ENCODE results near the gene EDRF1.

Gene EDRF1

GRCh38 chr10:125774581-125775191, 55.2 kb downstream of the EDRF1 start:
- Histone ChIP-seq H3K27me3 (ENCODE audit: control insufficient read depth in 1 of 2, insufficient read depth in 2 of 2, low read length in 2 of 2) (no peaks in the 10 kb centered on the region), H3K9ac (ENCODE audit: low read depth in 1 of 2, low read length in 2 of 2) (no peak overlapping the region), H3K36me3 (ENCODE audit: control insufficient read depth in 1 of 2, insufficient read depth in 2 of 2, low read length in 2 of 2) (no peaks in the 10 kb centered on the region), H3K4me3 (ENCODE audit: low read depth in 1 of 2, low read length in 2 of 2) (no peak overlapping the region), H3K27ac (ENCODE audit: low read depth, low read length) (no peak overlapping the region), H3K9me3 (ENCODE audit: control insufficient read depth in 1 of 2, low read length in 2 of 2) (no peaks in the 10 kb centered on the region), H3K4me1 (ENCODE audit: control insufficient read depth in 1 of 2, insufficient read depth in 2 of 2, low read length in 2 of 2) (no peaks in the 10 kb centered on the region)

- no peak within 1 kb of the TSS for H3K9ac ChIP-seq (ENCODE audit: low read depth in 1 of 2, low read length in 2 of 2)
- H3K4me1 ChIP-seq (ENCODE audit: control insufficient read depth in 1 of 2, insufficient read depth in 2 of 2, low read length in 2 of 2) = no peaks in the 10 kb centered on the region
- no peaks in the 10 kb centered on the region for H3K27me3 ChIP-seq (ENCODE audit: control insufficient read depth in 1 of 2, insufficient read depth in 2 of 2, low read length in 2 of 2)
- H3K27ac ChIP-seq (ENCODE audit: low read depth, low read length) = no peak within 1 kb of the TSS
- H3K4me3 ChIP-seq (ENCODE audit: low read depth in 1 of 2, low read length in 2 of 2) = no peak within 1 kb of the TSS
- no peaks in the 10 kb centered on the region for H3K36me3 ChIP-seq (ENCODE audit: control insufficient read depth in 1 of 2, insufficient read depth in 2 of 2, low read length in 2 of 2)
- H3K9me3 ChIP-seq (ENCODE audit: control insufficient read depth in 1 of 2, low read length in 2 of 2) = no peaks in the 10 kb centered on the region
Measured at GRCh38 chr10:125775491-125776106, 56.1 kb downstream of the EDRF1 start, which contains the start of gene MMP21. TSS of gene MMP21 (minus strand) at chr10:125775821. CDS start at chr10:125775821, 0 bp downstream.

GRCh38 chr10:125777806-125778205, 58.3 kb downstream of the EDRF1 start:
- Histone ChIP-seq H3K27me3 (ENCODE audit: control insufficient read depth in 1 of 2, insufficient read depth in 2 of 2, low read length in 2 of 2) (no peaks in the 10 kb centered on the region), H3K4me3 (ENCODE audit: low read depth in 1 of 2, low read length in 2 of 2) (no peak overlapping the region), H3K9ac (ENCODE audit: low read depth in 1 of 2, low read length in 2 of 2) (no peak overlapping the region), H3K27ac (ENCODE audit: low read depth, low read length) (no peak overlapping the region), H3K4me1 (ENCODE audit: control insufficient read depth in 1 of 2, insufficient read depth in 2 of 2, low read length in 2 of 2) (no peaks in the 10 kb centered on the region), H3K9me3 (ENCODE audit: control insufficient read depth in 1 of 2, low read length in 2 of 2) (no peaks in the 10 kb centered on the region), H3K36me3 (ENCODE audit: control insufficient read depth in 1 of 2, insufficient read depth in 2 of 2, low read length in 2 of 2) (no peaks in the 10 kb centered on the region)

- Histone ChIP-seq H3K27me3 (ENCODE audit: control insufficient read depth in 1 of 2, insufficient read depth in 2 of 2, low read length in 2 of 2) (no peaks in the 10 kb centered on the region), H3K4me1 (ENCODE audit: control insufficient read depth in 1 of 2, insufficient read depth in 2 of 2, low read length in 2 of 2) (no peaks in the 10 kb centered on the region), H3K36me3 (ENCODE audit: control insufficient read depth in 1 of 2, insufficient read depth in 2 of 2, low read length in 2 of 2) (no peaks in the 10 kb centered on the region), H3K9ac (ENCODE audit: low read depth in 1 of 2, low read length in 2 of 2) (no peak overlapping the region), H3K9me3 (ENCODE audit: control insufficient read depth in 1 of 2, low read length in 2 of 2) (no peaks in the 10 kb centered on the region), H3K4me3 (ENCODE audit: low read depth in 1 of 2, low read length in 2 of 2) (no peak overlapping the region), H3K27ac (ENCODE audit: low read depth, low read length) (no peak overlapping the region)
Measured at GRCh38 chr10:125778556-125778955, 59.0 kb downstream of the EDRF1 start.

GRCh38 chr10:125779403-125780327, 60.2 kb downstream of the EDRF1 start:
- H3K36me3 ChIP-seq (ENCODE audit: control insufficient read depth in 1 of 2, insufficient read depth in 2 of 2, low read length in 2 of 2) = no peaks in the 10 kb centered on the region
- H3K4me3 ChIP-seq (ENCODE audit: low read depth in 1 of 2, low read length in 2 of 2) = no peak overlapping the region
- H3K4me1 ChIP-seq (ENCODE audit: control insufficient read depth in 1 of 2, insufficient read depth in 2 of 2, low read length in 2 of 2) = no peaks in the 10 kb centered on the region
- no peak overlapping the region for H3K27ac ChIP-seq (ENCODE audit: low read depth, low read length)
- no peak overlapping the region for H3K9ac ChIP-seq (ENCODE audit: low read depth in 1 of 2, low read length in 2 of 2)
- H3K9me3 ChIP-seq (ENCODE audit: control insufficient read depth in 1 of 2, low read length in 2 of 2) = no peaks in the 10 kb centered on the region
- no peaks in the 10 kb centered on the region for H3K27me3 ChIP-seq (ENCODE audit: control insufficient read depth in 1 of 2, insufficient read depth in 2 of 2, low read length in 2 of 2)

GRCh38 chr10:125781374-125781773, 61.9 kb downstream of the EDRF1 start:
- Histone ChIP-seq H3K9ac (ENCODE audit: low read depth in 1 of 2, low read length in 2 of 2) (no peak overlapping the region), H3K4me3 (ENCODE audit: low read depth in 1 of 2, low read length in 2 of 2) (no peak overlapping the region), H3K27ac (ENCODE audit: low read depth, low read length) (no peak overlapping the region), H3K27me3 (ENCODE audit: control insufficient read depth in 1 of 2, insufficient read depth in 2 of 2, low read length in 2 of 2) (no peaks in the 10 kb centered on the region), H3K36me3 (ENCODE audit: control insufficient read depth in 1 of 2, insufficient read depth in 2 of 2, low read length in 2 of 2) (no peaks in the 10 kb centered on the region), H3K9me3 (ENCODE audit: control insufficient read depth in 1 of 2, low read length in 2 of 2) (no peaks in the 10 kb centered on the region), H3K4me1 (ENCODE audit: control insufficient read depth in 1 of 2, insufficient read depth in 2 of 2, low read length in 2 of 2) (no peaks in the 10 kb centered on the region)

GRCh38 chr10:125782054-125782453, 62.5 kb downstream of the EDRF1 start:
- Histone ChIP-seq H3K9ac (ENCODE audit: low read depth in 1 of 2, low read length in 2 of 2) (no peak overlapping the region), H3K27ac (ENCODE audit: low read depth, low read length) (no peak overlapping the region), H3K4me3 (ENCODE audit: low read depth in 1 of 2, low read length in 2 of 2) (no peak overlapping the region), H3K9me3 (ENCODE audit: control insufficient read depth in 1 of 2, low read length in 2 of 2) (no peaks in the 10 kb centered on the region), H3K27me3 (ENCODE audit: control insufficient read depth in 1 of 2, insufficient read depth in 2 of 2, low read length in 2 of 2) (no peaks in the 10 kb centered on the region), H3K36me3 (ENCODE audit: control insufficient read depth in 1 of 2, insufficient read depth in 2 of 2, low read length in 2 of 2) (no peaks in the 10 kb centered on the region), H3K4me1 (ENCODE audit: control insufficient read depth in 1 of 2, insufficient read depth in 2 of 2, low read length in 2 of 2) (no peaks in the 10 kb centered on the region)

GRCh38 chr10:125782616-125783015, 63.1 kb downstream of the EDRF1 start:
- H3K27ac ChIP-seq (ENCODE audit: low read depth, low read length) = no peak overlapping the region

GRCh38 chr10:125783408-125783807, 63.9 kb downstream of the EDRF1 start:
- Histone ChIP-seq H3K9me3 (ENCODE audit: control insufficient read depth in 1 of 2, low read length in 2 of 2) (no peaks in the 10 kb centered on the region), H3K9ac (ENCODE audit: low read depth in 1 of 2, low read length in 2 of 2) (no peak overlapping the region), H3K27ac (ENCODE audit: low read depth, low read length) (no peak overlapping the region), H3K4me3 (ENCODE audit: low read depth in 1 of 2, low read length in 2 of 2) (no peak overlapping the region), H3K36me3 (ENCODE audit: control insufficient read depth in 1 of 2, insufficient read depth in 2 of 2, low read length in 2 of 2) (peaks cover 2 to 3% of the 10 kb centered on the region in 2 donors), H3K4me1 (ENCODE audit: control insufficient read depth in 1 of 2, insufficient read depth in 2 of 2, low read length in 2 of 2) (no peaks in the 10 kb centered on the region), H3K27me3 (ENCODE audit: control insufficient read depth in 1 of 2, insufficient read depth in 2 of 2, low read length in 2 of 2) (no peaks in the 10 kb centered on the region)

More at GRCh38 chr10:125782616-125783015, 63.1 kb downstream of the EDRF1 start:
- Histone ChIP-seq H3K36me3 (ENCODE audit: control insufficient read depth in 1 of 2, insufficient read depth in 2 of 2, low read length in 2 of 2) (no peaks in the 10 kb centered on the region), H3K27me3 (ENCODE audit: control insufficient read depth in 1 of 2, insufficient read depth in 2 of 2, low read length in 2 of 2) (no peaks in the 10 kb centered on the region), H3K4me3 (ENCODE audit: low read depth in 1 of 2, low read length in 2 of 2) (no peak overlapping the region), H3K9ac (ENCODE audit: low read depth in 1 of 2, low read length in 2 of 2) (no peak overlapping the region), H3K4me1 (ENCODE audit: control insufficient read depth in 1 of 2, insufficient read depth in 2 of 2, low read length in 2 of 2) (no peaks in the 10 kb centered on the region), H3K9me3 (ENCODE audit: control insufficient read depth in 1 of 2, low read length in 2 of 2) (no peaks in the 10 kb centered on the region)

- Histone ChIP-seq H3K4me1 (ENCODE audit: control insufficient read depth in 1 of 2, insufficient read depth in 2 of 2, low read length in 2 of 2) (no peaks in the 10 kb centered on the region), H3K27me3 (ENCODE audit: control insufficient read depth in 1 of 2, insufficient read depth in 2 of 2, low read length in 2 of 2) (no peaks in the 10 kb centered on the region), H3K4me3 (ENCODE audit: low read depth in 1 of 2, low read length in 2 of 2) (no peak overlapping the region)
Measured at GRCh38 chr10:125783957-125784356, 64.4 kb downstream of the EDRF1 start.

More at GRCh38 chr10:125783957-125784356, 64.4 kb downstream of the EDRF1 start:
- Histone ChIP-seq H3K36me3 (ENCODE audit: control insufficient read depth in 1 of 2, insufficient read depth in 2 of 2, low read length in 2 of 2) (peaks cover 8% of the 10 kb centered on the region in 2 donors), H3K9ac (ENCODE audit: low read depth in 1 of 2, low read length in 2 of 2) (no peak overlapping the region), H3K9me3 (ENCODE audit: control insufficient read depth in 1 of 2, low read length in 2 of 2) (no peaks in the 10 kb centered on the region), H3K27ac (ENCODE audit: low read depth, low read length) (no peak overlapping the region)

Data from duodenal mucosa (tissue), 2 donors.